SKM-1 treated with dmso at 0.1 percent for 144 hours (cell line): ENCODE data around the gene LCA5.
"Not testable (repeated sequence)": the region's sequence is repeated elsewhere in the genome, so short reads cannot be mapped to it uniquely, and the experiment has no call there.

Source experiments
- DNase-seq: peaks from one replicate; lab custom pipeline; 2025; ENCODE audit not compliant: unreplicated experiment; lab: John Stamatoyannopoulos, UW

LCA5 gene

GRCh38 chr6:79467716-79468115 is 69.5 kb downstream of the LCA5 start:
- peak; percentile 35 for DNase-seq

GRCh38 chr6:79466207-79466834 is 70.9 kb downstream of the LCA5 start:
- peak; percentile 41 for DNase-seq

DNA sequence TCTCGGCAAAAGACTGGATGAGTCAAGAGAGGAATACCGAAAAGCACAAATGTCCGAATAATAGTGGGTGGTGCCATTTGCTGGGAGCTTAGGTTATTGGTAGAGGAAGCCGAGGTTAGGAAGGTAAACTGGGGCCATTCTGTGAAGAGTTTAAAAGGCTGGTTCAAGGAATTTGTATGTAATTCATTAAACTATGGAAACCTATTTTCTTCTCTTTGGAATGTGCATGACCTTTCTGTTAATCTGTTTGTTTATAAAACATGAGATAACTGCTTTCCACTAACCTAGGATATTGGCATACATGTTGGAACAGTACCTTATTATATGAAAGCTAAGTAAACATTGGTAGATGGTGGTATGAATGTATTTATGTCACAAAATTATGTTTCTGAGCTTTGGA is 71.8 kb downstream of the LCA5 start:
- no peak for DNase-seq

DNA sequence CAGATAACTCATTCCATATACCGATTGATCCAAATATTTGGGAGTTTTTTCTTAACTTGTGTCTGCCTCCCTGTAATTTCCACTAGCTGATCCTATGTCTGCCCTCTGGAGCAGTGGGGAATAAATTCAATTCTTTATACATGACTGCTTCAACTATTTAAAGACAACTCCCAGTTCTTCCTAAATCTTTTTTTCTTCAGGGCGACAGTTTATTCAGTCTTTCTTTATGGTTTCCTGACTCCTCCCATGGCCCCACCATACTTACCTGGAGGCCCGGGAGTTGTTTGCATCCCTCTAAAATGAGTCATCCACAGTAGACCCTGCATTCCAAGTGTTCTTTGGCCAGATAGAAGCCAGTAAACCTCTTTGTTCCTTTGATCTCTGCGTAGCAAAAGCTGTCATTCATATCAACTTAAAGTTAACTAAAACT is 73.6 kb downstream of the LCA5 start:
- no peak for DNase-seq

DNA sequence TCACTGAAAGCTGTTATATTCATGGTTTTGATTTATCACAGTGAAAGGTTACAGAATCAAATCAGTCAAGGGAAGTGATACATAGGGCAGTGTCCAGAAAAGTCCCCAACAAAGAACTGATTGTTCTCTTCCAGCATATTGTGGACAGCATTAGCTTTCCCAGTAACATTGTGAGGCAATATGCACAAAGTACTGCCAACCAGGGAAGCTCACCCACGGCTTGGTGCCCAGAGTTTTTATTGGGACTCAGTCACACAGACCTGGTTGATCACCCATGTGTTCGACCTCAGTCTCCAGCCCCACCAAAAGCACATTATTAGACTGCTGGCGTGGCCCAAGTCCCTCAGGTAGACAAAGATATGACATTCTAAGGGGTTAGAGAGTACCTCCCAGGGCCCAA is 76.0 kb downstream of the LCA5 start:
- no peak for DNase-seq

DNA sequence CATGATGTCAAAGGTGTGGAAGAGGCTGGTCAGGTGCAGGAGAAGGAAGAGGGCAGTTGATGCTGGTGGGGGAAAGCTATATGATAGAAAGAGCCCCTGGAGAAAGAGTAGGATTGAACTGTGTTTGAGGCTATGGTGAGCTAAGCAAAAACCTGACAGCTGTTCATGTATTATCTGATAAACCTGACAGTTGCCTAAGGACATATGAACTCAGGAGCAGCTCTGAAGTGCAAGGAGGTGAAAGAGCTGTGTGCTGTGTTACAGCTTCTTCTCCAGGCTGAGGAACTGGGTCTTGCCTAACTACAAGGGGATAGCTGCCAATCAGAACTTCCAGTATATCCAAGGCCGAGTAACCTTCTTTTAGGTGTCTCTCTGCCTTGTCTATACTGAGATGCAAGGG is 81.8 kb downstream of the LCA5 start:
- DNase-seq, result no peak

DNA sequence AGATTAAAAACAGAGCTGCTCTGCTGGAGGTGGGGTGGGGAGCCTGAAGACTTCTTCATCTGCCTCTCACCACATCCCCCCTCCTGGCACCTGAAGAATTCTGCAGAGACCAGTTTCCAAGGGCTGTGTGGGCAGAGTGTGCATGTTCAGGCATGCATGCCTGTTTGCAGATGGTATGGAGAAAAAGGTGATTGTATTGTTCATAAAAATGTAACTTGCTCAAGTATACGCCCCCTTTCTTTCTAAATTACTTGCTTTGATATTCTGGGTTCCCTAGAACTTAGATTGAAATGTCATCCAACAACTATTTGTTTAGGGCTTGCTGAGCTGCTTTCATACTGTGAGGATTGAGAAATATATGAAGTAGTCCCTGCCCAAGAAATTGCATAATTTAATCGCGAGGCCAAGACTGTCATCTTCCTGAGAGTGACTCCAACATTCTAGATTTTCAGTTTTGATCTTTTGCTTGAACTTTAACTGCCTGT is 83.6 kb downstream of the LCA5 start:
- DNase-seq, result no peak

- DNase-seq, result no peak
Observed at GRCh38 chr6:79450984-79451383, 86.2 kb downstream of the LCA5 start.

GRCh38 chr6:79446006-79446405 is 91.2 kb downstream of the LCA5 start:
- no peak for DNase-seq

DNA sequence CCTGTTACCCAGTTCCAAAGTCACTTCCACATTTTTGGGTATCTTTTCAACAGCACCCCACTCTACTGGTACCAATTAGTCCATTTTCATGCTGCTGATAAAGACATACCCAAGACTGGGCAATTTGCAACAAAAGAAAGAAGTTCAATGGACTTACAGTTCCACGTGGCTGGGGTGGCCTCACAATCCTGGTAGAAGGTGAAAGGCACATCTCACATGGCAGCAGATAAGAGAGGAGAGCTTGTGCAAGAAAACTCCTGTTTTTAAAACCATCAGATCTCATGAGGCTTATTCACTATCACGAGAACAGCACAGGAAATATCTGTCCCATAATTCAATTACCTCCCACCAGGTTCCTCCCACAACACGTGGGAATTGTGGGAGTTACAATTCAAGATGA is 93.4 kb downstream of the LCA5 start:
- not testable (repeated sequence) for DNase-seq

DNA sequence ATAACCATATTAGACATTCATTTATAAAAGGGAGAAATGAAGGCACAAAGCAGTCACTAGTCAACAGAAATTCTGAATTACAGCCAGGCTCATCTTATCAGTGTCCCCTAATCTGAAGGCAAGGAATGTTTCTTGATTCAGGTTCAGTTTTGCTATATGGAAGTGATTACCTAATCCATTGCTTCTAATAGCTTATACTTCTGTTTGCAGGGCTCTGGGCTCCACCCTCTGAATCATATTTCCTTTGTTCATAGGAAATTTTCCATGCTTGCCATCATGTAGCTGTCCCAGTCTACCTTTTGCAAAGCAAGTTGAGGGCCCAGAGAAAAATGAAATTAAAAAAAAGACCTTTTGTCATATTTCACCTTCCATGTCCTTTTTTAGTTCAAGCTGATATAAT is 96.0 kb downstream of the LCA5 start:
- DNase-seq, result no peak

DNA sequence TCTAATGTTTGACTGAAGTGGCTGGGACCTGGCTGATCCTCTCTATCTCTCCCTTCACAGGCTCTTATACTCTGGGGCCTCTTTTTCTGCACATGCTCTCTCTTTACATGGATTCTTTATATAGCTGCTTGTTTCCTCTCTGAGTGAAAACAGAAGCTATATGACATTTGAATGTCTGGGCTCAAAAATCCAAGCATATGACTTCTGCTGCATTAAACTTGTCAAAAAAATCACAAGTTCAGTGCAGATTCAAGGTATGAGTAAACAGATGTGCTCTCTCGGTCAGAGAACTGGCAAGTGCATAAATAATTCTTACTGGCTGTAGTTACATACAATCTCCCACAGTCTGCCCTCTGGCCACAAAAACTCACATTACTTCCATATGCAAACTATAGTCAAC is 96.6 kb downstream of the LCA5 start:
- DNase-seq, result no peak

DNA sequence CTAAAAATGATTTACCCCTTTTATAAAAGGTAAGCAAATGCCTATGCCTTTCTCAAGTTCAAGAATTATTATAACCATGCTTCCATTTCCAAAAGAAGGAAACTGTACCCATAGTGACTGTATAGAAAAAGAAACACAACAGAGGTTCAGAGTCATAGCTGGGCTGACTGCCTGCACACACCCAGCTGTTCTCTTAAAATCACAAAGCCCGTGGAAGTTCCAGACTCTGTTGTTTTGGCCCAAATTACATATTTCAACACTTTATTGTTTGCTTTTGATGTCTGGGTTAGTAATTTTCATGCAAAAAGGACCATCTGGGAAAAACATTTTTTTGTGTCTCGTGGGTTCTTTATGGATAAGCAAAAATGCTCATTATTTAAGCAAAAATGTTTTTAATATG is 99.2 kb downstream of the LCA5 start:
- no peak for DNase-seq

GRCh38 chr6:79436241-79436640 is 101.0 kb downstream of the LCA5 start:
- DNase-seq, result no peak

DNA sequence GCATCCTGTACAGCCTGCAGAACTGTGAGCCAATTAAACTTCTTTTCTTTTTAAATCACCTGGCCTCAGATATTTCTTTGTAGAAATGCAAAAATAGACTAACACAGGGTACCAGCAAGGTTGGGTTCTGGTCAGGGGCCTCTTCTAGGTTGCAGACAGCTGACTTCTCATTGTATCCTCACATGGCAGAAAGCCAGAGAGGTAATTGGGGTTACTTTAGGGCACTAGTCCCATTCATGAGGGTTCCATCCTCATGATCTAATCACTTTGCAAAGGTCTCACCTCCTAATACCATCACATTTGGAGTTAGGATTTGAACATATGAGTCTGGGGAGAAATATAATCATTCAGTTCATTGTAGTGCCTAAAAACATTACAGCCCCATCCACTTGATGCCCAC is 101.5 kb downstream of the LCA5 start:
- no peak for DNase-seq
